HepG2 (cell line): ENCODE data around the gene ARHGAP26. TPM values are rescaled to one million over a fixed set of nuclear protein-coding genes. Genes with fewer than 3 reads are reported as not detected.

Experiments
- AHDC1 ChIP-seq: sonication (generic); formaldehyde crosslinking; IDR thresholded peaks from 2 replicates; pipeline ENCODE4 v1.5.1; 2020; ENCODE audit warnings: mild to moderate bottlenecking, missing genetic modification reagents, borderline replicate concordance
- AHR ChIP-seq: IDR thresholded peaks from 2 replicates; pipeline ENCODE4 v1.6.1; 2018; ENCODE audit warnings: missing genetic modification reagents, missing compliant biosample characterization
- AKNA ChIP-seq: sonication (generic); formaldehyde crosslinking; IDR thresholded peaks from 2 replicates; pipeline ENCODE4 v1.4.0; 2020; ENCODE audit warnings: missing genetic modification reagents, borderline replicate concordance
- GABPB1 ChIP-seq: IDR thresholded peaks from 2 replicates; pipeline ENCODE4 v1.6.1; 2016; ENCODE audit warnings: mild to moderate bottlenecking, missing genetic modification reagents, moderate library complexity, missing compliant biosample characterization
- GATAD2A ChIP-seq: IDR thresholded peaks from 2 replicates; pipeline ENCODE4 v1.6.1; 2016
- HOXD1 ChIP-seq: sonication (generic); formaldehyde crosslinking; IDR thresholded peaks from 2 replicates; pipeline ENCODE4 v1.5.0; 2020; ENCODE audit warnings: missing genetic modification reagents
- IRF2 ChIP-seq: IDR thresholded peaks from 2 replicates; pipeline ENCODE4 v1.6.1; 2018; ENCODE audit warnings: missing genetic modification reagents, missing compliant biosample characterization
- MTA3 ChIP-seq: sonication (generic); formaldehyde crosslinking; IDR thresholded peaks from 2 replicates; pipeline ENCODE4 v1.4.0; 2020; ENCODE audit warnings: missing genetic modification reagents
- NPAS2 ChIP-seq: sonication (generic); formaldehyde crosslinking; IDR thresholded peaks from 2 replicates; pipeline ENCODE4 v1.8.0; 2022; ENCODE audit warnings: mild to moderate bottlenecking, missing genetic modification reagents, borderline replicate concordance
- PAF1 ChIP-seq: IDR thresholded peaks from 2 replicates; pipeline ENCODE4 v1.6.1; 2016; ENCODE audit warnings: missing genetic modification reagents, missing compliant biosample characterization
- REST ChIP-seq, 2 experiments: IDR thresholded peaks; 2 replicates each; pipeline ENCODE4 v1.6.1; 2011 to 2012; ENCODE audit warnings: low read length in 2 of 2, borderline replicate concordance in 1 of 2, low read depth in 1 of 2, mild to moderate bottlenecking in 1 of 2, moderate library complexity in 1 of 2
- ZNF3 ChIP-seq: IDR thresholded peaks from 2 replicates; pipeline ENCODE4 v1.7.0; 2017; ENCODE audit warnings: inconsistent platforms
- ZNF350 ChIP-seq: sonication (generic); formaldehyde crosslinking; IDR thresholded peaks from 2 replicates; pipeline ENCODE4 v1.4.0; 2020; ENCODE audit warnings: mild to moderate bottlenecking, low read depth, missing genetic modification reagents, borderline replicate concordance
- ZNF496 ChIP-seq: sonication (generic); formaldehyde crosslinking; IDR thresholded peaks from 2 replicates; pipeline ENCODE4 v1.8.1; 2023; ENCODE audit warnings: mild to moderate bottlenecking, moderate library complexity, missing genetic modification reagents; ENCODE audit not compliant: insufficient replicate concordance
- ZNF543 ChIP-seq: sonication (generic); formaldehyde crosslinking; IDR thresholded peaks from 2 replicates; pipeline ENCODE4 v1.4.0; 2020; ENCODE audit warnings: mild to moderate bottlenecking, missing genetic modification reagents
- polyA plus RNA-seq, 8 experiments: library from polyadenylated mRNA; depleted of rRNA in 3 of 8; stranded (reverse) in 7 of 8; unstranded in 1 of 8; fragments of >200 nt; fragmentation: Illumina TruSeq in 4 of 8; extraction: Trizol in 4 of 8; gene quantifications; 2 replicates each; pipeline versions ENCODE4 v1.2.1 to v1.2.3, GENCODE V29; 2011 to 2016; ENCODE audit warnings: low read depth in 4 of 8, missing spikeins in 1 of 8, mixed read lengths in 1 of 8; ENCODE audit not compliant: insufficient read depth in 1 of 8
- total RNA-seq, 5 experiments: library from RNA; depleted of rRNA; stranded (reverse); fragments of >200 nt; fragmentation: Illumina TruSeq; extraction: Trizol; gene quantifications; 2 replicates each; pipeline ENCODE4 v1.2.3, GENCODE V29; 2016; ENCODE audit warnings: low read depth in 1 of 5

Gene ARHGAP26
- total and polyA plus RNA-seq, 2 of the 13 experiments (the other 11 are each of a cell fraction or from before 2014, with no cell fraction given) = 9.6 to 18.2 TPM

GRCh38 chr5:142769793-142770649 lies at the start of gene ARHGAP26 (continued):
- TF ChIP-seq AHDC1 (CRISPR knock-in tag) = no peak
- TF ChIP-seq MTA3 = no peak
- no peak for TF ChIP-seq PAF1 (CRISPR knock-in tag)
- no peak for TF ChIP-seq ZNF3 (CRISPR knock-in tag)
- no peak; the same call in 1 of the 2 replicates for TF ChIP-seq HOXD1 (CRISPR knock-in tag)
- TF ChIP-seq ZNF350 (CRISPR knock-in tag) = no peak
- no peak; a peak in 1 of 4 replicates for TF ChIP-seq REST (IDR thresholded peaks at IDR 0.05; ENCODE audit: borderline replicate concordance in 1 of 2, low read depth in 1 of 2, low read length in 2 of 2)
- no peak for TF ChIP-seq NPAS2 (CRISPR knock-in tag)
- TF ChIP-seq ZNF543 (CRISPR knock-in tag) = no peak
- TF ChIP-seq IRF2 (CRISPR knock-in tag) = no peak; the same call in 1 of the 2 replicates
- no peak for TF ChIP-seq AHR (CRISPR knock-in tag)
- TF ChIP-seq GABPB1 = peak; percentile 78
- TF ChIP-seq AKNA (CRISPR knock-in tag) = no peak
- no peak for TF ChIP-seq GATAD2A (CRISPR knock-in tag)
- no peak for TF ChIP-seq ZNF496
